22Rv1 (cell line): ENCODE data around the gene MIP.

Experiments
- H3K27ac ChIP-seq: fragments of 450-650 bp; 2 replicates; pipeline ENCODE4 v1.5.1; 2017
- ZFX ChIP-seq: fragments of 450-650 bp; IDR thresholded peaks from 2 replicates; pipeline ENCODE4 v1.6.1; 2017; ENCODE audit warnings: antibody characterized with exemption, borderline replicate concordance
- TF ChIP-seq, protein P1 (sequence below): fragments of 450-650 bp; IDR thresholded peaks from 2 replicates; pipeline ENCODE4 v1.5.1; 2017; ENCODE audit warnings: mild to moderate bottlenecking

Gene MIP

GRCh38 chr12:56487448-56488040, 33.1 kb upstream of the MIP start:
- TF ChIP-seq, protein P1, sequence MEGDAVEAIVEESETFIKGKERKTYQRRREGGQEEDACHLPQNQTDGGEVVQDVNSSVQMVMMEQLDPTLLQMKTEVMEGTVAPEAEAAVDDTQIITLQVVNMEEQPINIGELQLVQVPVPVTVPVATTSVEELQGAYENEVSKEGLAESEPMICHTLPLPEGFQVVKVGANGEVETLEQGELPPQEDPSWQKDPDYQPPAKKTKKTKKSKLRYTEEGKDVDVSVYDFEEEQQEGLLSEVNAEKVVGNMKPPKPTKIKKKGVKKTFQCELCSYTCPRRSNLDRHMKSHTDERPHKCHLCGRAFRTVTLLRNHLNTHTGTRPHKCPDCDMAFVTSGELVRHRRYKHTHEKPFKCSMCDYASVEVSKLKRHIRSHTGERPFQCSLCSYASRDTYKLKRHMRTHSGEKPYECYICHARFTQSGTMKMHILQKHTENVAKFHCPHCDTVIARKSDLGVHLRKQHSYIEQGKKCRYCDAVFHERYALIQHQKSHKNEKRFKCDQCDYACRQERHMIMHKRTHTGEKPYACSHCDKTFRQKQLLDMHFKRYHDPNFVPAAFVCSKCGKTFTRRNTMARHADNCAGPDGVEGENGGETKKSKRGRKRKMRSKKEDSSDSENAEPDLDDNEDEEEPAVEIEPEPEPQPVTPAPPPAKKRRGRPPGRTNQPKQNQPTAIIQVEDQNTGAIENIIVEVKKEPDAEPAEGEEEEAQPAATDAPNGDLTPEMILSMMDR, result no peak
- TF ChIP-seq ZFX, result no peak
- H3K27ac ChIP-seq, result peak overlapping the region; percentile 78

GRCh38 chr12:56486694-56487093, 32.2 kb upstream of the MIP start:
- TF ChIP-seq, protein P1, result no peak
- no peak for TF ChIP-seq ZFX
- peak overlapping the region; percentile 78 for H3K27ac ChIP-seq

DNA sequence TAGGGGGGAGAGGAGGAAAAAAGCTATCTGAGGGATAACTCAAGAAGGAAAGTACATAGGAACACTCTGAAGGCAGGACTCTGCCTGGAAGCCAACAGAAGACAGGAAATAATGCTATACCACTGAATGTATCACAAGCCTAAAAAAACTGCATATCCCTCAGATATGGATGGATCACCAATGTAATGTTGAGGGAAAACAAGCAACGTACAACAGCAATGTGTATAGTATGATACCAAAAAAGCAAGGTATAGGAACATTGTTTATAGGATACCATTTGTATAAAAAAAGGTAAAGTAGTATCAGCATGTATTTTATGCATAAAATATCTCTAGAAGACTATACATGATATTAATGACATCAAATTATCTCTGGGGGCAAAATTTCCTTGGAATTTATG, 30.1 kb upstream of the MIP start:
- no peak overlapping the region for H3K27ac ChIP-seq
- TF ChIP-seq, protein P1, result no peak
- no peak for TF ChIP-seq ZFX

DNA sequence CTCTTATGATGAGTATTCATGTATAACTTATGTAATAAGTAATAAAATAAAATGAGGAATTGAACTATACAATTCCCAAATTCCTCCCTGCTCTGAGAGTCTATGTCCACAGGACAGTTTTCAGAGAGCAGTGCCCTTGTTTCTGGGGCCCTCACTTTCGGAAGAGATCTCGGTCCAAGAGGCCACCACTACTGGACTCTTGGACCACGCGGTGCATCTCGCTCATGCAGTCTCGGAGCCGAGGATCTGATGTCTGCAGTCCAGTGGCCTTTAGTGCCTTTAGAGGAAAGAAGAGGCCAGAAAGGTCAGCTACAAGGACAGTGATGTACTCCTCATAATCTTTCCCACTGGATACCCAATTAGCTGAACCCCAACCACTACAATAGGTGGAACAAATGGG, 25.2 kb upstream of the MIP start:
- no peak overlapping the region for H3K27ac ChIP-seq
- TF ChIP-seq, protein P1, result no peak
- TF ChIP-seq ZFX, result no peak

DNA sequence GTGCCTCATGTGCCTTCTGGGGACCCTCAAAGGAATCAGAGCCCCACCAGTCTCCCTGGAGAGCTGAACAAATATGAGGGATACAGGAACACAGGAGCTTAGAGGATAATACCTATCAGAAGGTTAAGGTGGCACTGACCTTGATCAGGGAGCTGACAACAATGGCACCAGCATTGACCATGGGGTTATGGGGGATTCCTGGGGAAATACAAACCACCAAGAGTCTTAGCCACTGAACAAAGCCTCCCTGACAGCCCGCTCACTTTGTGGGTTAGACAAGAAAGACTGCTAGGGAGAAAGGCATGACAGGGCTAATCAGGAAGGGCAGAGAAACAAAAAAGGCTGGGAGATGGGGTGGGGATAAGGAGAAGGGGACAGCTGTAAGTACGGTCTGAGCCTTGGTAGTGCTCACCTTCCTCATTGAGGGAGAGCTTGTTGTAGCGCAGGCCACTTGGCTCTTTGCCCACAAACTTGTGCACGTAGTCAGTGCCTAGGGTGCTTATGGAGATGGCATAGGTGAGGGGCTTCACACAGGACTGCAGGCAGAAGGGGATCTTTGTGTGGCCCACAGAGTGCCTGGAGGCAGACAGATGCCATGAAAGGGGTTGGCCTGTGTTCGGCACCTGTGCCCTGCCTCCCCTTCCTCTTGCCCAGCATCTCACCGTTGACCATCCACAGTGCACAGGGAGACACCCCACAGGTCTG, 23.2 kb upstream of the MIP start:
- no peak overlapping the region for H3K27ac ChIP-seq
- TF ChIP-seq ZFX, result no peak
- TF ChIP-seq, protein P1, result no peak

- H3K27ac ChIP-seq, result no peak overlapping the region
These were observed 22.5 kb upstream of the MIP start for GRCh38 chr12:56476972-56477432.

More at GRCh38 chr12:56476972-56477432, 22.5 kb upstream of the MIP start:
- TF ChIP-seq ZFX, result no peak
- TF ChIP-seq, protein P1, result no peak
